ENCODE measurements around the gene RIMS1.

Gene RIMS1, protein sequence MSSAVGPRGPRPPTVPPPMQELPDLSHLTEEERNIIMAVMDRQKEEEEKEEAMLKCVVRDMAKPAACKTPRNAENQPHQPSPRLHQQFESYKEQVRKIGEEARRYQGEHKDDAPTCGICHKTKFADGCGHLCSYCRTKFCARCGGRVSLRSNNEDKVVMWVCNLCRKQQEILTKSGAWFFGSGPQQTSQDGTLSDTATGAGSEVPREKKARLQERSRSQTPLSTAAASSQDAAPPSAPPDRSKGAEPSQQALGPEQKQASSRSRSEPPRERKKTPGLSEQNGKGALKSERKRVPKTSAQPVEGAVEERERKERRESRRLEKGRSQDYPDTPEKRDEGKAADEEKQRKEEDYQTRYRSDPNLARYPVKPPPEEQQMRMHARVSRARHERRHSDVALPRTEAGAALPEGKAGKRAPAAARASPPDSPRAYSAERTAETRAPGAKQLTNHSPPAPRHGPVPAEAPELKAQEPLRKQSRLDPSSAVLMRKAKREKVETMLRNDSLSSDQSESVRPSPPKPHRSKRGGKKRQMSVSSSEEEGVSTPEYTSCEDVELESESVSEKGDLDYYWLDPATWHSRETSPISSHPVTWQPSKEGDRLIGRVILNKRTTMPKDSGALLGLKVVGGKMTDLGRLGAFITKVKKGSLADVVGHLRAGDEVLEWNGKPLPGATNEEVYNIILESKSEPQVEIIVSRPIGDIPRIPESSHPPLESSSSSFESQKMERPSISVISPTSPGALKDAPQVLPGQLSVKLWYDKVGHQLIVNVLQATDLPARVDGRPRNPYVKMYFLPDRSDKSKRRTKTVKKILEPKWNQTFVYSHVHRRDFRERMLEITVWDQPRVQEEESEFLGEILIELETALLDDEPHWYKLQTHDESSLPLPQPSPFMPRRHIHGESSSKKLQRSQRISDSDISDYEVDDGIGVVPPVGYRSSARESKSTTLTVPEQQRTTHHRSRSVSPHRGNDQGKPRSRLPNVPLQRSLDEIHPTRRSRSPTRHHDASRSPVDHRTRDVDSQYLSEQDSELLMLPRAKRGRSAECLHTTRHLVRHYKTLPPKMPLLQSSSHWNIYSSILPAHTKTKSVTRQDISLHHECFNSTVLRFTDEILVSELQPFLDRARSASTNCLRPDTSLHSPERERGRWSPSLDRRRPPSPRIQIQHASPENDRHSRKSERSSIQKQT (N-terminal part only)

DNA sequence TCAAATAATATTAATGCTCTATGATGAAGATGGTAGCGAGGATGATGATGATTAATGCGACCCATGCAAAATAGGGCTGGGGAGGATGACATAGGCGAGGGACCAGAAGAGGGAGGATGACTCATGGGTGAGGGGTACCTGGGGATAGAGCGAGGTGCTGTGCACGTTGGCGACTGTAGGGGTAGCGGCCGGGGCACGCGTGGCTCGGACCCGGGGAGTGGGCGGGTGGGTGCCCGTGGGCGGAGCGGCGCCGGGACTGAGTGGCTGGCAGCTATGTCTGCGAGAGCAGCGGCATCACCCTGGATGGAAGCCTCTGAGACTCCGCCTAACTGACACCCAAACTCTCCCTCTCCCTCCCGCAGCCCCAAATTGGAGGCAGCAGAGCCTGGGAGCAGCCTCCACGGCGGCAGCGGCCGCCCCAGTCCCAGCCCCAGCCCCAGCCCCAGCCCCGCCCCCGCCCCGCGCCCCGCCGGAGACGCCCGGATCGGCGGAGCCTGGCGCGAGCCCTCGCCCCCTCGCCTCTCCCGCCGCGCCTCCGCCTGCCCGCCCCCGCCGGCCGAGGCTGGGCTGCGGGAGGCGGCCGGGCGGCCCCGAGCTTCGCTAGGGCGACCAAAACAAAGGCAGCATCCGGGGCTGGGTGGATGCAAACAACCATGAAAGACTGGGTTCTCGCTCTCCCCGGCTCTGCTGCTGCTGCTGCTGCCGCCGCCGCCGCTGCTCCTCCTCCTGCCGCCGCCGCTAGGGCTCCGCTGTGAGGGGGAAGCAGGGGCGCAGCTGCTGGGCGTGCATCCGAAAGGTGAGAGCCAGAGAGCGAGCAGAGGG lies at the start of gene RIMS1:
RIMS1 (plus strand) TSS at position 367 of the 822 bp plus-strand sequence. CDS start 474 bp downstream, outside the sequence.
- no peak for DNase-seq (ENCODE audit: low read depth)

DNA sequence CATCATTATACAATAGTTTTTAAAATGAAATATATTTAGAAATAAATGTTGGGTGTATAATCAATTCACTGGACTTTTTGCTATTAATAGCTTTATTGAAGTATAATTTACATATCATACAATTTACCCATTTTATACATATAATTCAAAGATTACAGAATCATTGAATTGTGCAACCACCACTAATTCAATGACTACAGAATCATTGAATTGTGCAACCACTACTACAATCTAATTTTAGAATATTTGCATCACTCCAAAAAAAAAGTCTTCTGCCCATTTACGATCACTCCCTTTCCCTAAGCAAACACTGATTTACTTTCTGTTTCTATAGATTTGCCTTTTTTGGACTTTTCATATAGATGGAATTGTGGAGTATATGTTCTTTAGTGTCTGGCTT lies 35.1 kb upstream of the RIMS1 start:
- no peak for DNase-seq (ENCODE audit: low read depth)

DNA sequence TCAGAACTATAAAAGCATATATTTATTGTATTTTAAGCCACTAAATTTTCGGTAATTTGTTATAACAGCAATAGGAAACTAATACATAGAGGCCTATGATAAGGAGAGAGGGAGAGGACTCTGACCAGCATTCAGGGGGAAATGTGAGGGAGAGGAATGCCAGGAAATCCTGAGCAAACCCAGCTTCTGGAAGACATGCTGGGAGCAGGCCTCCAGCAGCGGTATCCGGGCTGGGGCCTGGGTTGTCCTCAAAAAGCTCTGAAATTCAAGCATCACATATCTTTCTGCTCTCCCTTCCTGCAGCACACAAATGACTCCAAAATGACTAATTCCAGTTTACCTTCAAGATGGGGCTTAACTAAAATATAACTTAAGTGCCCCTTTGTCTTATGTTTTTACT lies 33.4 kb upstream of the RIMS1 start:
- no peak for DNase-seq (ENCODE audit: low read depth)

DNA sequence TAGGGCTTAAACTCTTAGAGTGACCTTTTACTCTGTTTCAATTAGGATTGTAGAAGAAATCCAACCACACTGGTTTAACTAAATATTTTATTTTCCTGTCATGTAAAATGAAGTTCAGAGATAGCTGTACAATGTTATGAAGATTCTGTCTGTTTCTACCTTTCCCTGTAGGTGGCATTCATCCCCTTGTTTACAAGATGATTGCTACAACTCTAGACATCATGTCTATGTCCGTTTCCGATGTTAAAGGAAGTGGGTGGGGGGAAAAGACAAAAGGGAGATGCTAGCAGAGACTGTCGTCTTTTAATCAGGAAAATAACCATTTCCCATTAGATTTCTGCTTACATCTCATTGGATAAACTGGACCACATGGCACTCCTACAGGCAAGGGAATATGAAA lies 30.9 kb upstream of the RIMS1 start:
- DNase-seq (ENCODE audit: low read depth): no peak

DNA sequence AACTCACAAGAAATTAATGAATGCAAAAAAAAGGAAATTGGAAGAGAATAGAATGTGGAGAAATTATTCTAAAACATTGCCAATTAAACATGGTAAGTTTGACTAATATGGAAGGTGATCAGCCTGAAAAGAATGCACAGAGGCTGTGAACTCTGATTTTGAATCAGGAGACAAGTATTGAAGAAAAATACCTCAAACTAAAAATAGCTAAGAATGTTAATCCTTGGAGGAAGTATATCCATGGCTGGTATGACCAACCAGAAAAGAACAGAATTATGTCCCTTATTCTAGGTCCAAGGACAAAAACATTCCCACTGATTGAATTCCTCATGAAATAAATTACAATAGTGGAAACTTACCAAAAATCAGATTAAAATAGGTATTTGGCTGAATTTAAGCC lies 7.3 kb upstream of the RIMS1 start:
- no peak for DNase-seq (ENCODE audit: low read depth)

DNA sequence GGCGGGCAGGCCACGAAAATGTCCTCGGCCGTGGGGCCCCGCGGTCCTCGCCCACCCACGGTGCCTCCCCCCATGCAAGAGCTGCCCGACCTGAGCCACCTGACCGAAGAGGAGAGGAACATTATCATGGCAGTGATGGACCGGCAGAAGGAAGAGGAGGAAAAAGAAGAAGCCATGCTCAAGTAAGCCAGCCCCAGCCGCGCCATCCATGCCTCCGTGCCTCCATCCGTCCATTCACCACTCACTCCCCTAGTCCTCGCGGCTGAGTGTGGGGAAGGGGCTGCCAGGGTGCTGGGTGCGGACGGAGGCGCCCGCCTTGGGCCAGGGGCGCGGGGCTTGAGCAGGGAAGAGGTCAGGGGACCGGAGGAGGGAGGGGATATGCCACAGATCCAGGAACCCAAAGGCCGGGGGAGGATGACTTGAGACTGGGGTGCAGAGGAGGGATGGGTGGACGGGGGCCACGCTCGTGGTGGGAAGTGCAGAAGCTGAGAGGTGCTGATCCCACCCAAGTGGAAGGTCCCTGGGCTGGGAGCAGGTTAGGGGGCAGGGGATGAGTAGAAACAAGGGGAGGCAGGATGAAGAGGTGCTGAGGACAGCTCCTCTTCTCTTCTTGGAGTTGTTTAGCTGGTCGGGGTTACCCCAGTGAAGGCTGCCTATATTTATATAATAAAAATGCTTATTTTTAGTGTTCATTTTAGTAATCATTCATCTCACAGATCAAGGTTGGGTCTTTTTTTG lies 825 bp downstream of the RIMS1 start:
- DNase-seq (ENCODE audit: low read depth): no peak

DNA sequence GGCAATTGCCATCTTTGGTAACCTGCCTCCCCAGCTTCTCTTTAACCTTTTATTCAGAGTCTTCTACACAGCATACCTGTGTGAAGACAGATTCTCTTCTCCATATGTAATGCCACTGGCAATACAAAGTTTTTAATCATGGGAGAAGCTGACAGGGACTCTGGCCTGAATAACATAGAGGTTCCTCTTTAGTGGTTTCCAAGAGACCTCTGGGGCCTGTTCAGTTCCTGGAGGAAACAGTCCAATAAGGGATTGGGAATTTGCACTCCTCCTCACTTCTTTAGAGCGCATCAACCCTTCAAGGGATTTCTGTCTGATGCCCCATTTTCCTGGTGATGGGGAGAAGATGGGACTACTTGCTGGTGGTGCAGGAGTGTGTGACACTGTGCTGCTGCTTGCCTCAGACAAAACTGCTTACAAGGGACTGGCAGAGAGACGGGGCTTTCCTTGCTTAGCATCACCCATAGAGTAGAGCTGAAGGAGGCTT lies 1.4 kb downstream of the RIMS1 start:
- DNase-seq (ENCODE audit: low read depth): no peak

DNA sequence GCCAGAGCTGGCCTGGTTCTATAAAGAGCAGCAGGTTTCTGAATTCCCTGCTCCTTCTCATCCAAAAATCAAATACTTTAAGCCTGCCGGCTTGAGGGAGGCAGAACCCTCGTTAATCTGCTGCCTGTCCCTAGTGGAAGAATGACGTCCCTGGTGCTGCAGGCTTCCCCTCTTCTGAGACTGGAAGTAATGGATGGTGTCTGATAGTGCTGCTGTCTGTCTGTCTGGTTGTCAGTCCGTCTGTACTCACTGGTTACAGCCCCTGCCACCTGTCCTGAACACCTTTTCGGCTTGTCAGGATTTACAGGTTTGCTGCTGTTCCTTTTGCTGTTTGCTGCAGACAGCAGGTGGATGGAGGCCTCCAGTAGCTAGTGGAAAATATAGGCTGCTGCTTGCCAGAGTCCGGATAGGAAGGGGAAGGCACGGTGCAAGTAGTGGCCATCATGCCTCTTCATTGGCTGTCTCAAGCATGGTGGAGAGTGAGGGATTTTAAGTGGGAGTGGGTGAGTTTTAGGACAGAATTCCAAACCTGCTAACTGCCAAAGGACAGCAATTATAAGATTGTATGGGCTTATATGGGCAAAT lies 2.5 kb downstream of the RIMS1 start:
- no peak for DNase-seq (ENCODE audit: low read depth)

DNA sequence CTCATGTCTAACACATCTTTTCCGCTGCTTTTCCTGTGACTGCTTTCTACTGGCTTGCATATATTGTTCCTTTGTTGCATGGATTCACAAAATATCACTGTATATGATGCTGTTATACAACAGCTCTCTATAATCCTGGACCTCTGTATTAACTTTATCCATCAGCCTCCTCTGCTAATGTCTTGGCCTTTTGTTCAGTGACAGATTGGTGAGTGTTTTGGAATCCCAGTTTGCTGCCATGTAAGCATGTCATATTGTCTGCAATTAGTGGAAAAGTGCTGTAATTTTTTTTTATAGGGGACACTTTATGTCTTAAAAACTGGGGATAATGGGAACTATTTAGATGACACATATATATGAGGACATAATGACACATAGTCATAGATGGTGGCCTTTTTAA lies 3.0 kb downstream of the RIMS1 start:
- no peak for DNase-seq (ENCODE audit: low read depth)

DNA sequence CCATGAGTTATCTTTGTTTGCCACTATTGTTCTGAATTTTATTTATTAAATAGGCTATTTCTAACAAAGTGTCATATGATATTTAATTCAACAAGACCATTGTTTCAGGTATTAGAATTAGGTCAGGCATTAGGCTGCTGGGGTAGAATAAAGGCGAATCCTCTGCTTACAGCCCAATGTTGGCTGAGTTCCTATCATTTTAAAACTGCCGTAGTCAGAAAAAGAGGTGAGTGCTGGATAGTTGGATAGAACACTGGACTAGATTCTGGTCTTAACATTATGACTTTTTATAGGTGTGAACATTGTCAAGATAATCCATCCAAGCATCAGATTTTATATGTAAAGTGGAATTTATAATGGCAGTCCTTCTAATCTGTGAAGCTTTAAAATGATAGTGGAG lies 6.3 kb downstream of the RIMS1 start:
- no peak for DNase-seq (ENCODE audit: low read depth)

DNA sequence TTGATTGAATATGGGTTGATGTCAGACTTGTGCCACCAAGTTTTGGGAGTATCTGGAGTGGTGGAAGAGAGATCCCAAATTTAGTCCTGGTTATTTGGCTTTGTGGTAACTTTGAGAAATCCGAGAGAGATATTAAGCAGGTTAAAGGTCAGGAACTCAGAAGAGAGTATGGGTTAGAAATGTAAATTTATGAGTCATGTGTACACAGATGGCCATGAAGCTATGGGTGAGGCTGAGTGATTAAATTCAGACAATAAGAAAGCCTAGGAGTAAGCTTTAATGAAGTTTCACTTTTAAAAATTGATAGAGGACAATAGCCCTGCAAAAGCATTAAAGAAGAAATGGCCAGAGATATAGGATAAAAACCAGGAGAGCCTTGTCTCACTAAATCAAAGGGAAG lies 14.3 kb downstream of the RIMS1 start:
- DNase-seq (ENCODE audit: low read depth): no peak

DNA sequence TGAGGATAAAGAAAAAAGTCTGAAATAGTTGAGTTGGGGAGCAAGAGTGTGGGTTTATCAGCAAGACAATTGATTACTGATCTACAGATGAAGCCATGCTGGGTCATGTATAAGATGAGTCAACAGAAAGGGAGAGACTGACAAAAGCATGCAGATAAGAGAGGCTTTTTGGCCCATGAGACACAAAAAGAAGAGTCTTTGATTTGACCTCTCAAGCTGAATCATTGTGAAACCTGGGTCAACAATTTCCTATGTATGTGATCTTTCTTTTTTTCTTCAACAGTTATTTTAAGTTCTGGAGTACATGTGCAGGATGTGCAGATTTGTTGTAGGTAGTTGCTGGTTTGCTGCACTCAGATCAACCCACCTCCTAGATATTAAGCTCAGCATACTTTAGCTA lies 15.9 kb downstream of the RIMS1 start:
- no peak for DNase-seq (ENCODE audit: low read depth)

DNA sequence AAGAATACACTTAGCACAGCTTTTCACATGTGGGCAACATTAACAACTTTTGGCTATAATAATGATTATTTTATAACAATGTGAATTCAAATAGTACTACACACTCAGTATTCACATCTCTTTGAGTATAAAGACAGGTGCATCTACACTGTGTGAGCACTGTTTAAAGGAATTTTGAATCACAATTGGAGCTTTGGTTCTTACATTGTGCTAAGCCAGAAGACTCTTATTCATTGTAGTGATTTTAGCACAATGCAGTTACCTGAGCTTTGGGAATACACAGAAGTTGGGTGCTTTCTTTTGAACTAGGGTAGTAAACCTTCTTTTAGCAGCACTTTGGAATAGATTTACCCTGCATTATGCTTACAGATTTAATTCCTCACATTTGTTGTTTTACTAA lies 20.5 kb downstream of the RIMS1 start:
- no peak for DNase-seq (ENCODE audit: low read depth)

DNA sequence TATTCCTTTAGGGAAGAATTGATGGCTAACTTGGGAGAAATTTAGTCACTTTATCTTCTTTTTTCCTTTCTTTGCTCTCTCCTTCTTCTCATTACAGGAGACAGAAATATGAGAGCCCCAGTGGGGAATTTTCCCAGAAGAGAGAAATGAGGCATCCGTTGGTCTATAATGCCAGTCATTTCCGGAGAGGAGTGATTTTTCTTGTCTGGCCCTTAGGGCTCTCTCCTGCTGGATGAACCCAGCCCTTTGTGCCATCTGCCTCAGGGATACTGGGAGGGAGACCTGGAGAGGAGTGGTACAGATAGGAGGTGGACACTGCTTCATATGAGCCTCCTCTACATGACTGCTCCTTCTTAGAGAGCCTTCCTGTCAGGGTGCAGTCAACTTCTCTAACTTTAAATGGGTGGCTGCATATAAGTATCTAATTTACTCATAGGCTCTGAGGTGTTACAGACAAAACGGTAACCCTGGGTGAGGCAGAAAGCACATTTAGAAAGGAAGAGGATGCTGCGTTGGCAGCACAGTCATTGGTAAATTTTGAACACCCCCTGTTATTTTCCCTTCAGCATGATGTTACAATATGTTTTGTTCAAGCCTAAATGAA lies 21.9 kb downstream of the RIMS1 start:
- no peak for DNase-seq (ENCODE audit: low read depth)

DNA sequence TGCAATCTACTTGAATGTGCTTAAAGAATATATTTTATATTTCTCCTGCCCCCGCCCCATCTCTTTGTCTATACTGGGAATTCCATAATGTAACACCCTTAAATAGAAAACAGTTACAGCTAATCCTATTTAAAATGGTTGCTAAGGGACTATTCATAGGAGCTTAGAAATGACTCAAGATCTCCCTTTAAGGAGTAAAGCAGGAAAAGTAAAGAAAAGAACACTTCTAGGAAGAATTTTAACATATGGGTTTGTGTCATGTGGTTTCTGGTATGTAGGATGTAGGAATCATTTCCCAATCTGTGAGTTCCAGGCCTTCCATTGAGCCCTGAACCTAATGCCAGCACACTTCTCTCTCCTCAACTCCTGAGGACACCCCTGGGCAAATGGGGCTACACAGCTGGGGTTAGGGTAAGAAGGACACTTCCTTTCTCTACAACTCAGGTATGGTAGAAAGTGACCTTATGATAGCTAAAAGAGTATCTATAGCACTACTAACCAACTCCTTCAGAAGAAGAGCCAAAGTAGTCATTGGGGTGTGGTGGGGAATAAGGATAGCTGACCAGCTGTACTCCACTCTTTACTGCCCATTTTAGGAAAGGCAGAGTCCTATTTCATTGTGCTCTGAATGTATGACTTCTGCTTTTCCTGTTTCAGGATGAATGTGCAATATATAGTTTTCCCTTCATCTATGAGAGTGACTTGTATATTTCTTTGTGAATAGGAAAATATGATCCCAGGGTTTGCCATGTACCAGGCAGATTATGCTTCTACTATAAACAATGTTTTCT lies 27.3 kb downstream of the RIMS1 start:
- DNase-seq (ENCODE audit: low read depth): no peak

DNA sequence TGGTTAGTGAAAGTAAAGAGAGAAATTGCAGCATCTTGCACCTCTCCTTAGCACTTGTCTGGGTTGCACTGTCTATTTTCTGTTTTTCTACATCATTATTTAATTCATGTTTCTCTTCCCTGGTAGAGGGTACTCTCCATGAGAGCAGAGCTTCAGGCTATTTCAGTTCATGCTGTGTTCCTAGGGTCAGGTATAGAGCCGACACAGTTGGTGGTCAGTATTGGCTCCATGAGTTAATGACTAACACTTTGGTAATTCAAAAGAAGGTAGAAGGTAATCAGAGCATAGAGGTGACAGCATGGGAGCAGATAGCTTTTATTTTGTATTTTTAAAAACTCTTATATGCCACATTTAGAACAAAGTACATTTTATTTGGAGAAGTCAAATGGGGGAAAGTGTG lies 42.7 kb downstream of the RIMS1 start:
- DNase-seq (ENCODE audit: low read depth): no peak

DNA sequence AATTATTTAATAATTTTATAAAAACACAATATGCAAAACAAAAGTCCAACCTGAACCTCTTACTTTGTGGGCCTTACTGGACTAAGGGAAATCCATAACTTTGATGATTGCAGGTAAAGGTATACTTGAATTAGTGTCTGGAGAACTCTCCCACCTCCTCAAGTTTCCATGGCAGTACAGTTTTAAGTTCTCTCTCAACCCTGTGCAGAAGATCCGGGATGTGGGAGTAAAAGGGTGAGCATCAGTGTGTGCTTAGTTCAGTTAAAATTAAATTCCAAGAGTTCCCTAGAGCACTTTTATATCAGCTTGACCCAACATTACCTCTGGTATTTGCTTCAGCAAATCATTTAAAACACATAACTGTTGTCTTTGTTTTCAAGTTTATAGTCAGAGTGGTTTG lies 47.5 kb downstream of the RIMS1 start:
- DNase-seq (ENCODE audit: low read depth): no peak

DNA sequence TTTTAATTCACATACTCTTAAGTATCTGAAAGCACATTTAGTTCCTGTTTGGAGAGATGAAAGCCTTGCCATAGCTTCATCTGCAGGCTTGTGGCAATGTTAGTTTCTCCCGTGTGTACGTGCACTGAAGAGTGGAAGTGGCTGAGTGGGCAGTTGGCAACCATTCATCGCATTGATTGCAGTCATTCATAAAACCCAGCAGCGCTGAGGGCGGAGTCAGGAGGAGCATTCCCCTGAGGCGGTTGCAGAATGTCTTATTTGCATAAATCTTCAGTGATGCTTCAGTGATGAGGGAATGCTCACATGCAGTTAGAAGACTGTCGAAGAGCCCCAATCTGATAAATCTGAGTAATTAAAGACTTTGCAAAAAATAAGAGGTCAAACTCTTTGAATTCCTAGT lies 79.1 kb downstream of the RIMS1 start:
- DNase-seq (ENCODE audit: low read depth): no peak

DNA sequence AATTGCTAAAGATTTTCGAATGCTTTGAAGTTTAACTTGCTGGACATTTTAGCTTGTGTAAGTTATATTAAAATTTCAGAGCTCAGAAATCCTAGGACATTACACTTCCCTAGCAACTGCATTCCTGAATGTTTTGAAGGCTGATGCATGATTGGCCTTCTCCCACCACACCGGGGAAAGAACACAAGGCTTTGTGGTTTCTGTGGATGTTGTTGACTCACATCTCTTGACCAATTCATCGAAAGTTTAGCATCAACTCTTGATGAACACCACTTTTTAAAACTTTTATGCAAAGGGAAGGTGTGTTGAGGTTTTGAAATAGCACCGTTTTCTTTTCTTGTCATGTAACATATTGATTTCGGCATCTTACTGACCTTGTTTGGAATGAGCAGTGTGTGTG lies 81.1 kb downstream of the RIMS1 start:
- no peak for DNase-seq (ENCODE audit: low read depth)
